Breast epithelium (tissue), 3 donors: ENCODE measurements around the gene PHIP.

Experiments
- CTCF ChIP-seq, 3 donors: fragments of 450-650 bp; IDR thresholded peaks; one replicate each; pipeline ENCODE4 v1.5.1; 2016 to 2017; ENCODE audit warnings: antibody characterized with exemption in 3 of 3, mild to moderate bottlenecking in 3 of 3, moderate library complexity in 3 of 3
- POLR2A ChIP-seq: fragments of 450-650 bp; IDR thresholded peaks from one replicate; pipeline ENCODE4 v1.6.1; 2016; ENCODE audit warnings: antibody characterized with exemption, mild to moderate bottlenecking, moderate library complexity

- no peak for TF ChIP-seq POLR2A
- TF ChIP-seq CTCF (IDR thresholded peaks at IDR 0.05): no peak
These were observed 38.0 kb downstream of the PHIP start for GRCh38 chr6:79040083-79040482.
